IMR-90 (cell line): ENCODE data around the gene CRB1. TPM values are rescaled to one million over a fixed set of nuclear protein-coding genes. Genes with fewer than 3 reads are reported as not detected.

Experiments
- ATAC-seq: fragments of 200-7000 bp; cut with Tn5 transposase; 2 replicates; pipeline ENCODE4 v1.9.1; 2020; ENCODE audit warnings: low read depth, mild to moderate bottlenecking, moderate library complexity
- BruUV-seq: library from RNA; stranded (reverse); fragments of 400-500 nt; replicated peaks from 2 replicates; lab custom pipeline; 2021; lab: Mats Ljungman, UMichigan
- CTCF ChIA-PET: fragments of 300-600 bp; formaldehyde crosslinking; extraction: SDS; loops from one replicate; lab custom pipeline; 2021; ENCODE audit warnings: antibody characterized with exemption; lab: Yijun Ruan, JAX
- POLR2A ChIA-PET: fragments of 300-600 bp; sonication (Branson Sonifier 250); formaldehyde crosslinking; loops from one replicate; lab custom pipeline; 2022; ENCODE audit warnings: antibody characterized with exemption; ENCODE audit not compliant: unreplicated experiment; lab: Charles Lee
- DNase-seq: peaks from one replicate; pipeline ENCODE4 v3.0.0; 2013
- H2AFZ ChIP-seq: replicated peaks from 2 replicates; pipeline ENCODE3; 2013; ENCODE audit warnings: low read length, mild to moderate bottlenecking; ENCODE audit not compliant: poor library complexity
- H2AK5ac ChIP-seq: 2 replicates; pipeline ENCODE4 v1.6.1; 2013; ENCODE audit warnings: low read depth, low read length, inconsistent platforms
- H2AK9ac ChIP-seq: replicated peaks from 2 replicates; pipeline ENCODE3; 2013; ENCODE audit warnings: mild to moderate bottlenecking, low read depth, low read length, moderate library complexity; ENCODE audit not compliant: poor library complexity
- H2BK120ac ChIP-seq: 2 replicates; pipeline ENCODE4 v1.6.1; 2013; ENCODE audit warnings: low read depth, low read length, inconsistent platforms
- H2BK15ac ChIP-seq: 3 replicates; pipeline ENCODE4 v1.6.1; 2013; ENCODE audit warnings: low read depth, low read length, inconsistent platforms
- H2BK20ac ChIP-seq: 2 replicates; pipeline ENCODE4 v1.6.1; 2013; ENCODE audit warnings: low read depth, mild to moderate bottlenecking, inconsistent platforms, low read length, moderate library complexity
- H2BK5ac ChIP-seq: 2 replicates; pipeline ENCODE4 v1.6.1; 2013; ENCODE audit warnings: mild to moderate bottlenecking, low read depth, low read length, inconsistent platforms; ENCODE audit not compliant: poor library complexity, severe bottlenecking
- H3K14ac ChIP-seq: replicated peaks from 2 replicates; pipeline ENCODE4 v1.6.1; 2013; ENCODE audit warnings: low read depth, low read length, inconsistent platforms
- H3K18ac ChIP-seq: 2 replicates; pipeline ENCODE4 v1.6.1; 2013; ENCODE audit warnings: low read depth, low read length, control low read depth
- H3K23ac ChIP-seq: 2 replicates; pipeline ENCODE4 v1.6.1; 2013; ENCODE audit warnings: low read depth, low read length, inconsistent platforms
- H3K27ac ChIP-seq: 2 replicates; pipeline ENCODE4 v1.5.1; 2013; ENCODE audit warnings: mild to moderate bottlenecking, control low read depth, low read length; ENCODE audit not compliant: insufficient read depth
- H3K27me3 ChIP-seq: 2 replicates; pipeline ENCODE4 v1.6.1; 2013; ENCODE audit warnings: low read length; ENCODE audit not compliant: control insufficient read depth, insufficient read depth
- H3K36me3 ChIP-seq: 2 replicates; pipeline ENCODE4 v1.6.1; 2013; ENCODE audit warnings: low read length, mixed read lengths; ENCODE audit not compliant: control insufficient read depth, insufficient read depth
- H3K4ac ChIP-seq: 2 replicates; pipeline ENCODE4 v1.6.1; 2013; ENCODE audit warnings: low read depth, low read length, inconsistent platforms
- H3K4me1 ChIP-seq: 2 replicates; pipeline ENCODE4 v1.6.1; 2013; ENCODE audit warnings: low read length, mixed read lengths; ENCODE audit not compliant: control insufficient read depth, insufficient read depth
- H3K4me2 ChIP-seq: 2 replicates; pipeline ENCODE4 v1.6.1; 2013; ENCODE audit warnings: low read depth, mild to moderate bottlenecking, control low read depth, low read length, moderate library complexity
- H3K4me3 ChIP-seq: 2 replicates; pipeline ENCODE4 v1.5.1; 2013; ENCODE audit warnings: low read depth, mild to moderate bottlenecking, control low read depth, low read length, moderate library complexity; ENCODE audit not compliant: insufficient read depth
- H3K56ac ChIP-seq: 2 replicates; pipeline ENCODE4 v1.6.1; 2013; ENCODE audit warnings: low read length, inconsistent platforms; ENCODE audit not compliant: insufficient read depth; ENCODE audit errors: extremely low read depth
- H3K79me1 ChIP-seq, 2 experiments: 2 replicates each; pipeline ENCODE4 v1.6.1; 2013; ENCODE audit warnings: low read length in 2 of 2, inconsistent platforms in 1 of 2, low read depth in 1 of 2
- H3K9ac ChIP-seq: 2 replicates; pipeline ENCODE4 v1.6.1; 2013; ENCODE audit warnings: low read depth, low read length, control low read depth
- H3K9me1 ChIP-seq: 2 replicates; pipeline ENCODE4 v1.6.1; 2013; ENCODE audit warnings: low read length, inconsistent platforms; ENCODE audit not compliant: insufficient read depth
- H3K9me3 ChIP-seq: 2 replicates; pipeline ENCODE4 v1.6.1; 2013; ENCODE audit warnings: low read length; ENCODE audit not compliant: control insufficient read depth, insufficient read depth
- H4K20me1 ChIP-seq: 2 replicates; pipeline ENCODE4 v1.6.1; 2013; ENCODE audit warnings: low read length, inconsistent platforms; ENCODE audit not compliant: insufficient read depth
- H4K5ac ChIP-seq: 2 replicates; pipeline ENCODE4 v1.6.1; 2013; ENCODE audit warnings: mild to moderate bottlenecking, low read depth, low read length, control low read depth
- H4K8ac ChIP-seq, 2 experiments: 2 replicates each; pipeline ENCODE4 v1.6.1; 2013; ENCODE audit warnings: low read depth in 2 of 2, low read length in 2 of 2, control low read depth in 1 of 2, inconsistent platforms in 1 of 2
- H4K91ac ChIP-seq: 2 replicates; pipeline ENCODE4 v1.6.1; 2013; ENCODE audit warnings: low read depth, low read length, inconsistent platforms; ENCODE audit not compliant: insufficient read depth
- BHLHE40 ChIP-seq: fragments of 150-350 bp; IDR thresholded peaks from 2 replicates; pipeline ENCODE4 v1.6.1; 2016; ENCODE audit warnings: mild to moderate bottlenecking, low read depth, low read length
- CEBPB ChIP-seq: IDR thresholded peaks from 2 replicates; pipeline ENCODE4 v1.6.1; 2012; ENCODE audit warnings: low read depth, low read length, improper control_type of control experiment
- CHD1 ChIP-seq: IDR thresholded peaks from 2 replicates; pipeline ENCODE4 v1.6.1; 2012; ENCODE audit warnings: low read depth, low read length, improper control_type of control experiment
- FOS ChIP-seq: fragments of 150-350 bp; IDR thresholded peaks from 2 replicates; pipeline ENCODE4 v1.6.1; 2016; ENCODE audit warnings: low read depth, low read length
- MAFK ChIP-seq: IDR thresholded peaks from 2 replicates; pipeline ENCODE4 v1.6.1; 2012; ENCODE audit warnings: low read depth, low read length, improper control_type of control experiment
- MAZ ChIP-seq: IDR thresholded peaks from 2 replicates; pipeline ENCODE4 v1.6.1; 2012; ENCODE audit warnings: low read depth, mild to moderate bottlenecking, low read length, improper control_type of control experiment, moderate library complexity, borderline replicate concordance
- MXI1 ChIP-seq: IDR thresholded peaks from 2 replicates; pipeline ENCODE4 v1.6.1; 2012; ENCODE audit warnings: low read depth, mild to moderate bottlenecking, low read length, moderate library complexity, borderline replicate concordance
- NFE2L2 ChIP-seq: fragments of 150-350 bp; IDR thresholded peaks from 2 replicates; pipeline ENCODE4 v1.6.1; 2016; ENCODE audit warnings: low read depth, mild to moderate bottlenecking, low read length
- POLR2A ChIP-seq: IDR thresholded peaks from 2 replicates; pipeline ENCODE4 v1.6.1; 2012; ENCODE audit warnings: mild to moderate bottlenecking, low read depth, low read length
- RAD21 ChIP-seq: IDR thresholded peaks from 2 replicates; pipeline ENCODE4 v1.6.1; 2012; ENCODE audit warnings: low read length, improper control_type of control experiment
- RCOR1 ChIP-seq: IDR thresholded peaks from 2 replicates; pipeline ENCODE4 v1.6.1; 2012; ENCODE audit warnings: mild to moderate bottlenecking, low read length, improper control_type of control experiment; ENCODE audit not compliant: insufficient replicate concordance
- RFX5 ChIP-seq: IDR thresholded peaks from 2 replicates; pipeline ENCODE4 v1.8.0; 2012; ENCODE audit warnings: low read depth, mild to moderate bottlenecking, low read length, moderate library complexity
- WGBS, 2 experiments: methylation state at CpG; one replicate each; pipeline versions ENCODE4 v1.1.5 to v1.1.7; 2013; ENCODE audit warnings: missing lambda C conversion rate in 2 of 2; ENCODE audit not compliant: insufficient read length in 1 of 2; ENCODE audit errors: extremely low coverage in 2 of 2; 5-methylcytosine and 5-hydroxymethylcytosine counted together
- dilution Hi-C: fragments of 300-500 bp; cut with HindIII; formaldehyde crosslinking; loops from one replicate; pipeline ENCODE4 v1.14.3; 2018; ENCODE audit warnings: low sequenced_read_pairs; ENCODE audit not compliant: unreplicated experiment
- in situ Hi-C: fragments of 300-500 bp; cut with MboI; formaldehyde crosslinking; loops from 3 replicates; pipeline ENCODE4 v1.14.3; 2019; ENCODE audit warnings: low sequenced_read_pairs, inconsistent platforms, mixed read lengths
- intact Hi-C: fragments of 100-400 bp; cut with micrococcal nuclease; formaldehyde crosslinking; loops from 2 replicates; pipeline ENCODE4 v1.10.0; 2022
- polyA plus RNA-seq, 3 experiments: library from polyadenylated mRNA; depleted of rRNA; stranded (reverse); fragments of >200 nt; gene quantifications; 2 replicates each; pipeline ENCODE4 v1.2.3, GENCODE V29; 2012; ENCODE audit warnings: low replicate concordance in 1 of 3
- total RNA-seq: library from RNA; depleted of rRNA; stranded (reverse); fragments of >200 nt; gene quantifications from 2 replicates; pipeline ENCODE4 v1.2.3, GENCODE V29; 2012
- TF ChIP-seq, protein P1 (sequence below): fragments of 150-350 bp; IDR thresholded peaks from 2 replicates; pipeline ENCODE4 v1.6.1; 2016; ENCODE audit warnings: low read depth, mild to moderate bottlenecking, low read length, moderate library complexity, borderline replicate concordance
- TF ChIP-seq, protein P2 (sequence below): fragments of 150-350 bp; IDR thresholded peaks from 2 replicates; pipeline ENCODE4 v1.6.1; 2017; ENCODE audit warnings: mild to moderate bottlenecking, antibody characterized with exemption, low read length, low read depth
- TF ChIP-seq, protein P3 (sequence below): conservative IDR thresholded peaks from 2 replicates; pipeline ENCODE4 v1.5.1; 2012; ENCODE audit warnings: mild to moderate bottlenecking, low read depth, low read length, improper control_type of control experiment

Gene CRB1
- total and polyA plus RNA-seq, 2 of the 4 experiments (the other 2 are of a cell fraction): not detected

DNA sequence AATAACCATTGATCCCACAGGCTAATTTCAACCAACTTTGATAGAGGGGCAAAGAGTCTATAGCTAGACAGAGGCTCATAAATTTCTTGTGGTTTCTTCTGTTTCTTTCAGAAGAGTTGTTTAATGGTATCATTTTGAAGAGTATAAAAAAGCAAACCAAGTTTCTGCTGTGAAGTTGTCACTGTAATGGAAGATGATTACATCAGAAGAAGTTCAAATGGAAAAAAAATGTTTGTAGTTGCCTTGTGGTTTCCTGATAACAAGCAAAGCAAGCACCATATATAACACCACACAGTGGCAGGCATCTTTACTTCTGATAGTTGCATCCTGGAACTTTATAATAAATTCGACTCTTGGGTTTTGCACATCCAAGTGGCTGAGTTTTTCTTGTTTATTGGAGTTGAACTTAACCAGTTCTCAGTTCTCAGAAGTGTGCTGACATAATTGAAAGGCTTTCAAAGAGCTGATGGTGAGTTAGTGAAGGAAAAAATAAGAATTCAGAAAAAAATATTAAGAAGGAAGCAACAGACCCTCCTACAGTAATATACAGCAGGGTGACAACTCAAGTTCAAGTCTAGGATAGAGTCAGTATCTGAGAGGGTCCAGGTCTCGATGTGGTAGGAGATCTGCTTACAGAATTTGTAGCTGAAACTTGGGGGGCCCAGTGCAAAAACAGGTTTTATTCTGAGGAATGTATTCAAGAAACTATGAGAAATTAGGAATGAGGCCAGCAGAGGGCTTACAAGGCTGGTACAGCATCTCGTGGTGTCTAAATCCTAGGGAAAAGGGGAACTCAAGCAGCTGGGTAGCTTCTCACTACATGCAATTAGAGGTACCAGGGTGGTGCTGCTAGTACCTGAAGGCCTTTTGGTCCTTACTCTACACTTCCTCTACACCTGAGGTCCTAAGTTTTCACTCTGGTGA lies 123.5 kb downstream of the CRB1 start:
- H2BK15ac ChIP-seq: no peak overlapping the region
- CTCF ChIA-PET: interaction anchor here (0.8 to 1.1 kb wide), 2 partner anchors 8 to 14 kb away, joined by 3 to 4 read pairs; no protein-coding TSS in a partner anchor
- POLR2A ChIA-PET: no interaction called here
- H3K4me3 ChIP-seq: no peak overlapping the region
- no peak overlapping the region for H3K56ac ChIP-seq
- dilution Hi-C loops (no loop called here), in situ Hi-C loops (no loop called here), intact Hi-C loops (no loop called here)
- no peak for DNase-seq
- no peaks in the 10 kb centered on the region for H3K4me1 ChIP-seq
- no peak overlapping the region for H3K9ac ChIP-seq
- no TSS peak for BruUV-seq
- no peaks in the 10 kb centered on the region for H3K79me1 ChIP-seq
- no peak overlapping the region for H3K4ac ChIP-seq
- no peak overlapping the region for H2AFZ ChIP-seq
- H3K36me3 ChIP-seq: no peaks in the 10 kb centered on the region
- H2BK120ac ChIP-seq: no peak overlapping the region
- no CpG with 5 or more reads among the region's 3 CpGs for WGBS, 2 experiments
- H3K27me3 ChIP-seq: no peaks in the 10 kb centered on the region; the same call in 1 of the 2 replicates
- H3K18ac ChIP-seq: no peak overlapping the region
- no peak overlapping the region for H2AK9ac ChIP-seq
- H4K20me1 ChIP-seq: no peaks in the 10 kb centered on the region
- H3K9me3 ChIP-seq: no peaks in the 10 kb centered on the region
- no peak overlapping the region for H3K14ac ChIP-seq
- no peak overlapping the region for H3K23ac ChIP-seq
- H2AK5ac ChIP-seq: no peak overlapping the region
- no peak overlapping the region for H2BK5ac ChIP-seq
- no peaks in the 10 kb centered on the region for H3K9me1 ChIP-seq
- H4K5ac ChIP-seq: no peak overlapping the region
- H3K27ac ChIP-seq: no peak overlapping the region
- H2BK20ac ChIP-seq: no peak overlapping the region
- H3K4me2 ChIP-seq: no peak overlapping the region
- H4K91ac ChIP-seq: no peak overlapping the region
- H4K8ac ChIP-seq: no peak overlapping the region
- ATAC-seq: no peak
- TF ChIP-seq CHD1 (no peak), POLR2A (no peak), RCOR1 (no peak), FOS (no peak), RAD21 (no peak), MAFK (no peak), BHLHE40 (no peak), MXI1 (no peak), NFE2L2 (no peak), CEBPB (no peak), RFX5 (no peak), MAZ (no peak)
- TF ChIP-seq, protein P1, sequence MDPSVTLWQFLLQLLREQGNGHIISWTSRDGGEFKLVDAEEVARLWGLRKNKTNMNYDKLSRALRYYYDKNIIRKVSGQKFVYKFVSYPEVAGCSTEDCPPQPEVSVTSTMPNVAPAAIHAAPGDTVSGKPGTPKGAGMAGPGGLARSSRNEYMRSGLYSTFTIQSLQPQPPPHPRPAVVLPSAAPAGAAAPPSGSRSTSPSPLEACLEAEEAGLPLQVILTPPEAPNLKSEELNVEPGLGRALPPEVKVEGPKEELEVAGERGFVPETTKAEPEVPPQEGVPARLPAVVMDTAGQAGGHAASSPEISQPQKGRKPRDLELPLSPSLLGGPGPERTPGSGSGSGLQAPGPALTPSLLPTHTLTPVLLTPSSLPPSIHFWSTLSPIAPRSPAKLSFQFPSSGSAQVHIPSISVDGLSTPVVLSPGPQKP: no peak
- TF ChIP-seq, protein P2, sequence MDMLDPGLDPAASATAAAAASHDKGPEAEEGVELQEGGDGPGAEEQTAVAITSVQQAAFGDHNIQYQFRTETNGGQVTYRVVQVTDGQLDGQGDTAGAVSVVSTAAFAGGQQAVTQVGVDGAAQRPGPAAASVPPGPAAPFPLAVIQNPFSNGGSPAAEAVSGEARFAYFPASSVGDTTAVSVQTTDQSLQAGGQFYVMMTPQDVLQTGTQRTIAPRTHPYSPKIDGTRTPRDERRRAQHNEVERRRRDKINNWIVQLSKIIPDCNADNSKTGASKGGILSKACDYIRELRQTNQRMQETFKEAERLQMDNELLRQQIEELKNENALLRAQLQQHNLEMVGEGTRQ: no peak
- TF ChIP-seq, protein P3, sequence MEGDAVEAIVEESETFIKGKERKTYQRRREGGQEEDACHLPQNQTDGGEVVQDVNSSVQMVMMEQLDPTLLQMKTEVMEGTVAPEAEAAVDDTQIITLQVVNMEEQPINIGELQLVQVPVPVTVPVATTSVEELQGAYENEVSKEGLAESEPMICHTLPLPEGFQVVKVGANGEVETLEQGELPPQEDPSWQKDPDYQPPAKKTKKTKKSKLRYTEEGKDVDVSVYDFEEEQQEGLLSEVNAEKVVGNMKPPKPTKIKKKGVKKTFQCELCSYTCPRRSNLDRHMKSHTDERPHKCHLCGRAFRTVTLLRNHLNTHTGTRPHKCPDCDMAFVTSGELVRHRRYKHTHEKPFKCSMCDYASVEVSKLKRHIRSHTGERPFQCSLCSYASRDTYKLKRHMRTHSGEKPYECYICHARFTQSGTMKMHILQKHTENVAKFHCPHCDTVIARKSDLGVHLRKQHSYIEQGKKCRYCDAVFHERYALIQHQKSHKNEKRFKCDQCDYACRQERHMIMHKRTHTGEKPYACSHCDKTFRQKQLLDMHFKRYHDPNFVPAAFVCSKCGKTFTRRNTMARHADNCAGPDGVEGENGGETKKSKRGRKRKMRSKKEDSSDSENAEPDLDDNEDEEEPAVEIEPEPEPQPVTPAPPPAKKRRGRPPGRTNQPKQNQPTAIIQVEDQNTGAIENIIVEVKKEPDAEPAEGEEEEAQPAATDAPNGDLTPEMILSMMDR: no peak
